PC-3 (cell line): ENCODE results near the gene RPSA.
A peak's percentile ranks its signal among the peaks of the same experiment; 100 is the strongest.

Experiments
- CTCF ChIP-seq: fragments of 300-600 bp; sonication (generic); conservative IDR thresholded peaks from 2 replicates; pipeline ENCODE4 v1.5.1; 2017; ENCODE audit warnings: antibody characterized with exemption, low read depth, mild to moderate bottlenecking, low read length
- EZH2 ChIP-seq: fragments of 300-600 bp; sonication (generic); IDR thresholded peaks from one replicate; pipeline ENCODE4 v1.6.1; 2017; ENCODE audit warnings: antibody characterized with exemption, mild to moderate bottlenecking, low read length; ENCODE audit not compliant: unreplicated experiment

- TF ChIP-seq EZH2: no peak
- peak; percentile 91 for TF ChIP-seq CTCF
These were observed 28.4 kb upstream of the RPSA start for GRCh38 chr3:39378088-39378487.
